IPS-NIHi11 (cell line): Measurements from ENCODE around the gene KSR1.
"Not testable (repeated sequence)": the region's sequence is repeated elsewhere in the genome, so short reads cannot be mapped to it uniquely, and the experiment has no call there.

Experiments used
- DNase-seq: peaks from one replicate; pipeline ENCODE4 v3.0.0; 2012; ENCODE audit warnings: mixed read lengths, low spot score

Gene KSR1

DNA sequence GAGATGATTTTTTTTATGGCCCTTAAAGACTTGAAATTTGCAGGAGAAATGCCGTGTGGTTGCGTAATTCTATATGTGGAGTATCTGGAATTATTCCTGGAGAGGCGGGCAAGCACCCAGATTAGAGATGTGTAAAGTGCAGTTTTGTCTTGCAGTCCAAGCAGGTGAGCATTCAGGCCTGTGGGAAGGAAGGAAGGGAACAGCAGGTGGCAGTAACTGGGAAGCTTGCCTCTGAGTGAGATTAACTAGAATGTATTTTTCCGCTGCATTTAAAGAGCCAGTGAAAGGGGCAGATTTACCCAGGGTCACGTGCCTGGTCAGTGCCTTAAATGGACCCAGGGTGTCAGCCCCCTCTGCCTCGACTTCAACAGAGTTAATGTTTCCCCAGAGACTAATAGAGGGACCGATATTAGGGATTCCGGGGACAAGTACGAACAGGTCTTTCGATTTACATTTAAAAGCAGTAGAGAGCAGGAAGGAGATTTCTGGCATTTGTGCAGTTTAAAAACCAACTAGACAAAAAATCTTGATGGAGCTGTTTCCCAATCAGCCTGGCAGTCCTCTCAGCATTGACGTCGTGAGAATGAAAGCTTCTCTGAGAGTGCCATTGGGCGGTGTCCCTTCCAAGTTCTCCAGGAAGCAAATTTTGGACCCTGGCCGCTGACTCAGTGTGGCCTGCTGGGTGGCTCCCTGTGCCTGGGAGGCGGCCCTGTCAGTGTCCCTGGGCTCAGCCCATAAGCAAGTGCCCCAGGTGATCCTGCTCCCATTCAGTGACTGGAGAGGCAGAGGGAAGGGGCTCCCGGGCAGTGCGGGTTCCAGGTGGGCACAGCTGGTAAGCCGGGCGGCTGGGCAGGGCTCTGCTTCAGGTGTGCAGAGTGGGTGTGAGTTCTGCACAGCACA is 38.2 kb downstream of the KSR1 start:
- peak; percentile 70 for DNase-seq

GRCh38 chr17:27495460-27495859 is 39.2 kb downstream of the KSR1 start:
- DNase-seq = no peak

GRCh38 chr17:27496005-27496404 is 39.8 kb downstream of the KSR1 start:
- DNase-seq = no peak

- DNase-seq = peak; percentile 74
These were observed 40.2 kb downstream of the KSR1 start for GRCh38 chr17:27496437-27496943.

- DNase-seq = no peak
These were observed 40.7 kb downstream of the KSR1 start for GRCh38 chr17:27496971-27497370.

DNA sequence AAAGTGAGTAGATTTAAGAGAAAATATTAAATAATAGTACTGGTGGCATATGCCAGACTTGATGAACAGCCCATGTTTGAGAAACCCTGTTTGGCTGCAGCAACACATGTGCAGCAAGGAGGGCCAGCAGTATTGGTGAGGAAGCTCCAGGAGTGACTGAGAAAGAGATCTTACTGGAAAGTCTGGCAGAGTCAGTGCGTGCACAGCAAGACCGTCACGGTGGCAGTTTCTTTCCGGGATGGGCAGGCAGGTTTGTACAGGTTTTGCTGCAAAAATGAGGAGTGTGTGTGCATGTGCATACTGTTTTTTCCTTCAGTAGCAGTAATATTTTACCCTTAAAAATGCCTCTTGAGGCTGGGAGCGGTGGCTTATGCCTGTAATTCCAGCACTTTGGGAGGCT is 41.4 kb downstream of the KSR1 start:
- no peak for DNase-seq

- DNase-seq = no peak
These were observed 42.5 kb downstream of the KSR1 start for GRCh38 chr17:27498615-27499309.

DNA sequence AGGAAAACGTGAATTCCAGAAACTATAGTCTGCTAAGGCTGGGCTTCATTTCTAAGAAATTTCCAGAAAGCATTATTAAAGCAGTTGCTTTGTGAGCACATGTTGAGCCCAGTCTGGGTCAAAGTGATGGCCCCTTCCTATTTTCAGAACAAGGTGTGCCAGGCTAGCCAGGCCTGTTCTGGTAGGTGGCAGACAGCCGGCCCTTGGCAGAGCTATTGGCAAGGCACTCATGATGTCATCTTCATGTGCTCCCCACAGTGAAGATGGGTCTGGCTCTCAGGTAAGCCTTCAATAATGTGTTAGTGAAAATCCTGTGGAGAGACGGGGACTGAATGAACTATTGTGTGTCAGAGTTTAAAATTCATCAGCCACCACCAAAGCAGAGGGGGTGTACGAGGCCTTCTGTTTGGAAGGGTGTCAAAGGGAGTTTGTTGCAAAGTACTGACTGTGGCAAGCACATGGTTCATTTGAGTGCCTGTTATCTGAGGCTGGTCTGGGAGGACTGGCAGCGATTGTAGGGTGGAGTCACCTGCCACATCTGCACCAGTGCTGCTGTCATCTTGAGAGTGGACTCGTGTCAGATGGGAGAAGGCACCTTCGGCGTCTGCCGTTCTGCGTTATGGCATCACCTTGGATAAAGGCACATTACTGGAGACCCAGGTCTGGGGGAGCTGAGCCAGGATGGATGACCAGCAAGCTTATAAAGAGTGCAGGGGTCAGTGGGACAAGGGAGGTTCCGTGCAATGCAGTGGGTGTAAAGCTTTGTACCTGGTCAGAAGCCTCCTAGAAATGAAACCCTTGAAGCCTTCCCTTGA is 43.4 kb downstream of the KSR1 start:
- DNase-seq = no peak

DNA sequence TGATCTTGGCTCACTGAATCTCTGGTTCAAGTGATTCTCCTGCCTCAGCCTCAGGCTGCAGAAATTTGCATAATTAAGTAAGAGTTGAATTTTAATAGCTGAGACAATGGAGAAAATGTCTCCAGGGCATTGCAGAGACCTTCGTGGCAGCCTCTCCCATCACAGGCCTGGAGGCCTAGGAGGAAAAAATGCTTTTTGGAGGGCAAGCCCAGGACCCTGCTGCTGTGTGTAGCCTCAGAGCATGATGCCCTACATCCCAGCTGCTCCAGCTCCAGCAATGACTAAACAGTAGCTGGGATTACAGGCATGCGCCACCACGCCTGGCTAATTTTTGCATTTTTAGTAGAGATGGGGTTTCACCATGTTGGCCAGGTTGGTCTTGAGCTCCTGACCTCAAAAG is 45.1 kb downstream of the KSR1 start:
- not testable (repeated sequence) for DNase-seq

DNA sequence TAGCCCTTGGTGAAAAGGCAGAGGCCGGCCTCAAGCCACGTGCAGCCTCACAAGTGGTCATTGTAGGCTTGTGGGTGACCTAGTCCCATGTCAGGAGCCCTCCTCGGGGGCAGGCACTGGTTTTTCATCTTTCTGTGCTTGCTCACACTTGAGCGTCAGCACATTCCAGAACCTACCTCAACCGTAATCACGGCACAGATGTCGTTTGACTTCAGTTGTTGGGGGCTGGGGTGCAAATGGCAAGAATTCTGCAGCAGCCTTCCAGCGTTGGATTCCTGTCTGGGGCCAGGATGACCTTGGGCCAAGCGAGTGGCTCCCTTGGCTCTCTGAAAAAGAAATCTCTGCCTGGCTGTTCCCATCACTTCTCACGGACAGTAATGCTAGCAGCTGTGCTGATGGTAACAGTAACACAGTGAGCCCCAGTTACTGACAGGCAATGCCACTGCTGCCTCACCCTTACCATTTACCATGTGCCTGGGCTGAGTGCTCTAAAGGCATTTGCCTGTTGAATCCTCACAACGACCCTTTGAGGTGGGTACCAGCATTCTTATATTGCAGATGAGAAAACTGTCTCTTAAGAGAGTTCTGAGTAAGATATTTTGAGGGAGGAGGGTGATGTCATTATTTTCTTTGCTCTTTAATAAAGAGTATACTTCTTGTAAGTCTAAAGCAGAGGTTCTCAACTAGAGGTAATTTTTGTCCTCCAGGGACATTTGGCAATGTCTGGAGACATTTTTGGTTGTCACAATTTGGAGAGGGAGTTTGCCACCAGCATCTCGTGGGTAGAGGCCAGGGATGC is 46.5 kb downstream of the KSR1 start:
- no peak for DNase-seq

- no peak for DNase-seq
These were observed 47.4 kb downstream of the KSR1 start for GRCh38 chr17:27503611-27504010.

- DNase-seq = no peak
These were observed 48.1 kb downstream of the KSR1 start for GRCh38 chr17:27504188-27504995.

- DNase-seq = peak; percentile 74
These were observed 50.3 kb downstream of the KSR1 start for GRCh38 chr17:27506348-27507218.

DNA sequence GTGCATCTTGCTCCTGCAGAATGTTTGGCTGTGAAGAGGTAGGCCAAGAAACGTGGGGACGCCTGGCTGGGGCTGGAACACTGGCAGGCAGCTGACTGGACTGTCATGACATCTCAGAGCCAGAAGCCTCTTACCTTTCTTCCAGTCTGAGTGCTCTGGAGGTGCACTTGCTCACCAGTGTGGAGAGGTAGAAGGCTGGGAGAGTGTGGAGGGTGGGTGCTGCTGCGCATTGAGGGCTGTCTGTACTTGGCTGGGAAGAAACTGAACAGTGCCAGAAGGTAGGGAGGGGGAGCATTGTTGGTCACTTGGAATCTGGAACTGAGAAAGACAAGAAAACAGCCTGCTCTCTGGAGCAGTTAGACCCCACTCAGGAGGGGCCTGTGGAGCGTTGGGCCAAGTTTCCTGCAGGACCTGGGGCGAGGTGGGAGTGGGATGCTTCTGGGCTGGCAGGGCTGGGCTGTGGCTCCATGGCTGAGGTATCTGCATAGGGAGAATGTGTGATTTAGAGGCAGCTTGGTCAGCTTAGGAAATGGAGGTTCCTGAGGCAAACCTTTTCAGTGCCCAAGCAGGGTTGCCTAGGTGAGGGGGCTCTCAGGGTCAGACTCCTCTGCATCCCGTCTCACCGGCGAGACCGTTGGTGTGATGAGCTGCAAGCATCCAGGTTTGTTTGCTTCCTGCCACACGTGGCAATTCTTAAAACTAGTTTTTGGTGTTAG is 55.1 kb downstream of the KSR1 start:
- no peak for DNase-seq

- no peak for DNase-seq
These were observed 55.8 kb downstream of the KSR1 start for GRCh38 chr17:27512031-27512430.

DNA sequence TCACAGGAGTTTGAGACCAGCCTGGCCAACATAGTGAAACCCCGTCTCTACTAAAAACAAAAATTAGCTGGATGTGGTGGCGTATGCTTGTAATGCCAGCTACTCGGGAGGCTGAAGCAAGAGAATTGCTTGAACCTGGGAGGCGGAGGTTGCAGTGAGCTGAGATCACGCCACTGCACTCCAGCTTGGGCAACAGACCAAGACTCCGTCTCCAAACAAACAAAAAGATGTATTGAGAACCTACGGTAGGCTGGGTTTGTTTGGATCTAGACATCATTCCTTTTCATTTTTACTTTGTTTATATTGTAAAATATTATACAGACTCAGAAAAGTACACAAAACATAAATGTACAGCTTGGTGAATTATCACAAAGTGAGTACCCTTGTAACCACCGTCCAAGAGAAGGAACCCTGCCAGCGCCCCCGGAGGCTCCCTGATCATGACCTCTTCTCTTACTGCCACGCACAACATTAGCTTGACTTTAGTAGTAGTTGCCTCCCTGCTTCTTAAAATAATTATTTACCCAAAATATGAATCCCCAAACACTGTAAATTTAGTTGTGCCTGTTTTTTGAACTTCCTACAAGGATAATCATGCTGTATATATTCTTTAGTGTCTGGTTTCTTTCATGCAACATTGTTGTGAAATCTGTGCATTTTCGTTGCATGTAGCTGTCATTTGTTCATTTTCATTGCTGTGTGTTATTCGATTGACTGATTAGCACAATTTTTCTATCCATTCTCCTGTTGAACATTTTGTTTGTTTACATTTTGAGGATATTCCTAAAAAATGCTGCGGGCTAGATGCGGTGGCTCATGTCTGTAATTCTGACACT is 56.5 kb downstream of the KSR1 start:
- no peak for DNase-seq

GRCh38 chr17:27513849-27514248 is 57.6 kb downstream of the KSR1 start:
- no peak for DNase-seq
